ENCODE data around the gene RAI1.
A peak's percentile ranks its signal among the peaks of the same experiment; 100 is the strongest.

Gene RAI1

DNA sequence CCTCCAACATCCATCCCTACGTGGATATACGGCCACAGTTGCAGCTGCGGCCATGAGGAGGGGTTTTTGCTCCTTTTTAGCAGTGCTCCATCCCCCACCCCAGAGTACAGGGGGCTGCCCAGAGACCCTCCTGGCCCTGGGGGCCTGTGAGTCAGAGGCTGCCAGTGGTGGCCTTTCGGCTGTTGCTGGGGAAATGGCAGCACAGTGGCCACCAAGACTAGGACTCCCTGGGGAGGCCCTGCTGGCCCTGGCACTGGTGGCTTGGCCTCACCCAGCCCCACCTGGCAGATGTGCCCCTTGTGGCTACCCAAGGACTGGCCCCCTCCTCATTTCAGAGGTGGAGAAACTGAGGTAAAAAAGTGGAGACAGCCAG lies 29.1 kb downstream of the RAI1 start:
- DNase-seq, result no peak
- H3K4me1 ChIP-seq, result peaks cover 0 to 65% (median 48%) of the 10 kb centered on the region in 4 donors
- intact Hi-C loops (cut with DNase I; ENCODE audit: low total_unique reads), result no loop called here
- no peak overlapping the region for H3K4me3 ChIP-seq
- peak overlapping the region; percentile 71 to 87 for H3K27ac ChIP-seq
- no peaks in the 10 kb centered on the region for H3K9me3 ChIP-seq
- no peaks in the 10 kb centered on the region for H3K36me3 ChIP-seq
- no peaks in the 10 kb centered on the region for H3K27me3 ChIP-seq
- no peak for TF ChIP-seq CTCF (IDR thresholded peaks at IDR 0.05)

GRCh38 chr17:17710728-17711541 lies 29.7 kb downstream of the RAI1 start:
- peaks cover 0 to 68% (median 48%) of the 10 kb centered on the region in 4 donors for H3K4me1 ChIP-seq
- H3K4me3 ChIP-seq, result no peak overlapping the region
- DNase-seq, result peak in 1 of 2 donors; percentile 89
- intact Hi-C loops (cut with DNase I; ENCODE audit: low total_unique reads), result no loop called here
- no peaks in the 10 kb centered on the region for H3K36me3 ChIP-seq
- TF ChIP-seq CTCF (IDR thresholded peaks at IDR 0.05), result peak in 1 of 2 experiments; percentile 5
- H3K27me3 ChIP-seq, result no peaks in the 10 kb centered on the region
- no peaks in the 10 kb centered on the region for H3K9me3 ChIP-seq
- peak overlapping the region; percentile 71 to 87 for H3K27ac ChIP-seq

DNA sequence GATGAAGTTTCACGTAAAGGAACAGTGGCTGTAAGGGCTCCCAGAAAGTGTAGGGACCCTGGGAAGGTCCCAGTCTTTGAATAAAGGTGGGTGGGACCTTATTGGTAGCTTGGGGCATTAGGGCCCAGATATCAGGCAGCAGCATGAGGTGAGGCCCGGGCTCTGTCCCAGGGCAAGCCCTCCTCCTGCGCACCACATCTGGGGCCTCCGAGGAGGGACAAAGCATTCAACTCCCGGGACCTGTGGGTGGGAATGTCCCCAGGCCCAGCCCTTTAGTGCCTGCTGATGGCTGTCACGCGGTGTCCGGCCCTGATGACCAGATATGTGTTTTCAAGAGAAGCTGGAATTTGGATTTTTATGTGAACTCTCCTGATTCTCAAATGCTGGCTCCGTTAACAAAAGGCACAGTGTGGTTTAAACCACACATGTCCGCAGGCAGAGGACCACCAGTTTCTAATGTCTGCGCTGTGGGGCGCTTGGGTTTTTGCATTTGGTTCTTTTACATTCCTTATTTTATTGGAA lies 30.4 kb downstream of the RAI1 start:
- H3K27ac ChIP-seq, result peak overlapping the region; percentile 71 to 87

GRCh38 chr17:17712268-17712924 lies 31.1 kb downstream of the RAI1 start:
- intact Hi-C loops (cut with DNase I; ENCODE audit: low total_unique reads), result no loop called here
- Histone ChIP-seq H3K27me3 (no peaks in the 10 kb centered on the region), H3K27ac (peak overlapping the region; percentile 71 to 87), H3K4me3 (no peak overlapping the region), H3K4me1 (peaks cover 0 to 62% (median 48%) of the 10 kb centered on the region in 4 donors), H3K9me3 (no peaks in the 10 kb centered on the region), H3K36me3 (no peaks in the 10 kb centered on the region)
- DNase-seq, result no peak
- TF ChIP-seq CTCF (IDR thresholded peaks at IDR 0.05), result no peak

More for the DNA sequence above, 30.4 kb downstream of the RAI1 start:
- Histone ChIP-seq H3K36me3 (no peaks in the 10 kb centered on the region), H3K4me3 (no peak overlapping the region), H3K9me3 (no peaks in the 10 kb centered on the region), H3K27me3 (no peaks in the 10 kb centered on the region), H3K4me1 (peaks cover 0 to 63% (median 48%) of the 10 kb centered on the region in 4 donors)
- intact Hi-C loops (cut with DNase I; ENCODE audit: low total_unique reads), result no loop called here
- no peak for DNase-seq
- no peak for TF ChIP-seq CTCF (IDR thresholded peaks at IDR 0.05)

DNA sequence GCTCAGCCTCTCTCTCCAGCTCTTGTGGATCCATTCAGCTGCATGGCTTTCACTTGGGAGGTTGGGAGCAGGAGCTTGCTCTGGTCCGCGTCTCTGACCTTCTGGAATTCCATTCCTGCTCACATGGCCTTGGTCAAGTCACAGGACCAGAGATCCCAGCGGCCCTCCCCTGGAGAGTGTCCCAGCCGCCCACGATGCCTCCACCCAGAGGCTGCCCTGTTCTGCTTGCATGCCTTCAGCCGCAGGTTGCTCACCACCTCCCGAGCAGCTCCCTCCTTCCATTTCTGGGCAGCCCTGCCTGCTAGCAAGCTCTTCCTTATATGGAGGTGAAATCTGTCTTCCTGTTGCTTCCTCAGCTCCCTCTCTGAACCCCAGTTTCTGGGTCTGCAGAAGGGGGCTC lies 32.6 kb downstream of the RAI1 start:
- H3K27ac ChIP-seq, result peak overlapping the region; percentile 83 to 87
- peak in 1 of 2 donors; percentile 90 for DNase-seq
- no peak for TF ChIP-seq CTCF (IDR thresholded peaks at IDR 0.05)

More for the DNA sequence above, 32.6 kb downstream of the RAI1 start:
- intact Hi-C loops (cut with DNase I; ENCODE audit: low total_unique reads), result no loop called here
- H3K9me3 ChIP-seq, result no peaks in the 10 kb centered on the region
- H3K27me3 ChIP-seq, result no peaks in the 10 kb centered on the region
- no peaks in the 10 kb centered on the region for H3K36me3 ChIP-seq
- peak overlapping the region in 1 of 2 donors; percentile 22 for H3K4me3 ChIP-seq
- peaks cover 0 to 62% (median 48%) of the 10 kb centered on the region in 4 donors for H3K4me1 ChIP-seq

Measured in tibial artery (tissue), 4 donors.